ENCODE measurements around the gene MOB4.
"Not testable (repeated sequence)": the region's sequence is repeated elsewhere in the genome, so short reads cannot be mapped to it uniquely, and the experiment has no call there.

Gene MOB4

DNA sequence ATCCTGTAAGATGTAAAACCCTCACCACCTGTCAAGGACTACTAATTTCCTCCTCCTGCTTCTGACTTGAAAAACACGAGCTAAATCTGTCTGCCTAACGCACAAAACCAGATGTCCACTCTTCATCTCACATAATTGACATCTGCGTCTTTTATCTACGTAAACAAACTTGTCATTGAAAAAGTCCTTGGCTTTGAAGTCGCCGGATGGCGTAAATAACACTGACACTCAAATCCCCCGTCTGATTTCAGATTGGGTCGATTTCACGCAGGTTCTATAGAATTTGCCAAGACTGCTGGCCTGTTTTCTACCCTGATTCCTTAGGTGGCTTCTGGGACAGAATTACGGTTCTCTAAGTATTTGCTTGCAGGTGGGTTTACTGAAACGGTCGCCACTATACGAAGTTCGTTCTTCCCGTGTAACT is 539 bp upstream of the MOB4 start:
- peak; percentile 78 for DNase-seq

DNA sequence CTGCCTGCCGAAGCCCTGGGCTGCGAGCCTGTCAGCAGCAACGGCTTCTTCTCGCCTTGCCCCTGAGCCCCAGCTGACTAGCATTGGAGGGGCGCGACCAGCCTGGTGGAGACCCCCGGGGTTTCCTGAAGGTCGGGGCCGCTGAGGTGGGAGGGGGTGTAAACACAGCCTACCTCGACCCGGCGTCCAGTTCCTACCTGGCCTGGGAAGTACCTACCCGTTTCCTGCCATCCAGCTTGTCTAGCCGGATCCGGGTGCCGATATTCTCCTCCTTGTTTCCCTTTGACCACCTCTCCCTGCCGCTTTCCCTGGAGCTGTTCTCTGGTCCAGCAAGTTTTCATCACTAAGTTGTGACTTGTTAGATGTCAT is 511 bp downstream of the MOB4 start:
- peak; percentile 45 for DNase-seq

GRCh38 chr2:197517150-197517549 is 1.3 kb downstream of the MOB4 start:
- no peak for DNase-seq

DNA sequence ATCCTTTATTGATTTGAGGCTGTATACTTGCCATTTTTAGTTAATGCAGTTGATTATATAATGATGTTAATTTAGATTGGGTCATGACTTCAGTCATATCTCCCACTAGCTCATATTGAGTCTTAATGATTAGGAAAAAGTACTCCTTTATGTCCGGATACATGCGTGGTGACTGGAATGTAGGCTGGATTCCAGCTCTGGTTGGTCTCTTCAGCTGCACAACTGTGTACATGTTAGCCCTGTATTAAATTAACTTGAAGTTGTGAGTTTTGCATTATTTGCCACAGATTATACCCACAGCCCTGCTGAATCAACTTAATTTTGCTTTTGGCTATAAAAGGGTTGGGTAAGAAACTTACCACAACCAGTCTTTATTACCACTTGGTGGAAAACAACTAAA is 22.5 kb downstream of the MOB4 start:
- no peak for DNase-seq

GRCh38 chr2:197539734-197540133 is 23.9 kb downstream of the MOB4 start:
- no peak for DNase-seq

DNA sequence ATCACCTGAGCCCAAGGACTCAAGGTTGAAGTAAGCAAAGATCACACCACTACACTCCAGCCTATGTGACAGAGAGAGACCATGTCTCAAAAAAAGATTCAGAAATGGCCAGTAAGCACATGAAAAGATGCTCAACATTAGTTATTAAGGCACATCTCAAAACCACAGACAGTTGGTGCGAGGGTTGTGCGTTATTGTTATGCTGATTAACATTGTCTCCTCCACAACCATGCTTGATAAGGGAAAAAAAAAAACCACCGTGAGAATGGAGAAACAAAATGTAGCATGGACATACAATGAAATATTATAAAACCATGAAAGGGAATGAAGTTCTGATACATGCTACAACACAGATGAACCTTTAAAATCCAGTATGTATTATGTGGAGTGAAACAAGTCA is 27.3 kb downstream of the MOB4 start:
- DNase-seq = no peak

GRCh38 chr2:197547163-197547900 is 31.5 kb downstream of the MOB4 start:
- DNase-seq = no peak

- DNase-seq = no peak
Measured at GRCh38 chr2:197548582-197548981, 32.7 kb downstream of the MOB4 start.

DNA sequence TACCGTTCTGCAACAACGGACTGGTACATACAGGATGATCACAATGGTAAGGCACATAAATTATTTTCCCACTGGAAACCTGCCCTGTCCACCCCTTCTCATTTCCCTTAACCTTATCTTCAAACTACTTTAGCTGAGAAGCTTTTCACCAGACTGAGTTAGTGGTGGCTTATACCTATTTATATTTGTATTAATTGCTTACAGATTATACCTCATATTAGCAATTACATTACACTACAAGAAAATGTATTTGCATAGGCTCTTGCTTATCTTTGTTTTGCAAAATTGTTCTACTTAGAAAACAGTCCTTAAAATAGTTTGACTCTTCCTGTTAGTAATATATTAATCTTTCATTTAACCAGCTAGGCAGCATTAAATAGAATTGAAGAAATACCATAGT is 35.4 kb downstream of the MOB4 start:
- not testable (repeated sequence) for DNase-seq

DNA sequence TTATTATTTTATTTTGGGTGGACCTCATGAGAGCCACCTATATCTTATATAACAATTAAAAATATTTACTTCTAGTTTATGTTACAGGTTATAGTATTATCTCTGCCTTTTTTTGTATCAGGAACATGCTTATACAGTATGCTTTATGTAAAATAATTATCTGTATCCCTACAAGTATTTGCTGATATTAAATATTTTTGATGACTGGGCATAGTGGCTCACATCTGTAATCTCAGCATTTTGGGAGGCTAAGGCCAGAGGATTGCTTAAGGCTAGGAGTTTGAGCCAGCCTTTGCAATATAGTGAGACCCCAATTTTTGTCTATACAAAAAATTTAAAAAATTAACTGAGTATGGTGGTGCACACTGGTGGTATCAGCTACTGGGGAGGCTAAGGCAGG is 39.6 kb downstream of the MOB4 start:
- DNase-seq = no peak

DNA sequence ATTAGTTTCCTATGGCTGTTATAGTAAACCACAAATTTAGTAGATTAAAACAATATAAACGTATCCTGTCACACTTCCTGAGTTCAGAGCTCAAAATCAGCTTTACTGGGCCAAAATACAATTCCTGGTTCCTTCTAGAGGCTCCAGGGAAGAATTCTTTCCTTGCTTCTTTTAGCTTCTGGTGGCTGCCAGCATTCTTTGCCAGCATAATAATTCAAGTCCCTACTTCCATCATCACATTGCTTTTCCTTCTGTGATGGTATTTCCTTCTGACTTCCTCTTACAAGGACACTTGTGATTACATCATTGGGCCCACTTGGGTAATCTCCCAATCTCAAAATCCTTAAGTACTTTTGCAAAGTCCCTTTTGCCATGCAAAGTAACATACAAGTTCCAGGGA is 40.6 kb downstream of the MOB4 start:
- no peak for DNase-seq

DNA sequence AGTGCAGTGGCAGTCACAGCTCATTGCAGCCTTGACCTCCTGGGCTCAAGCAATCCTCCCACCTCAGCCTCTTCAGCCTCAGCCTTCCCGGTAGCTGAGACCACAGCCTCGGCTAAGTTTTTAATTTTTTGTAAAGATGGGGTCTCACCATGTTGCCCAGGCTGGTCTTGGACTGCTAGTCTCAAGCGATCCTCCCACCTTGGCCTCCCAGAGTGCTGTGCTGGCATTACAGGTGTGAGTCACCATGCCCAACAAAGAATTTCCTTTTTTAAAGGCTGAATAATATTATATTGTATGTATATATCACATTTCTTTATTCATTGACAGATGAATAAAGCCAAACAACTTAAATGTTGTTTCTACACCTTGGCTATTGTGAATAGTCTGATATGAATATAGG is 42.5 kb downstream of the MOB4 start:
- no peak for DNase-seq

- no peak for DNase-seq
Measured at GRCh38 chr2:197559681-197560080, 43.8 kb downstream of the MOB4 start.

DNA sequence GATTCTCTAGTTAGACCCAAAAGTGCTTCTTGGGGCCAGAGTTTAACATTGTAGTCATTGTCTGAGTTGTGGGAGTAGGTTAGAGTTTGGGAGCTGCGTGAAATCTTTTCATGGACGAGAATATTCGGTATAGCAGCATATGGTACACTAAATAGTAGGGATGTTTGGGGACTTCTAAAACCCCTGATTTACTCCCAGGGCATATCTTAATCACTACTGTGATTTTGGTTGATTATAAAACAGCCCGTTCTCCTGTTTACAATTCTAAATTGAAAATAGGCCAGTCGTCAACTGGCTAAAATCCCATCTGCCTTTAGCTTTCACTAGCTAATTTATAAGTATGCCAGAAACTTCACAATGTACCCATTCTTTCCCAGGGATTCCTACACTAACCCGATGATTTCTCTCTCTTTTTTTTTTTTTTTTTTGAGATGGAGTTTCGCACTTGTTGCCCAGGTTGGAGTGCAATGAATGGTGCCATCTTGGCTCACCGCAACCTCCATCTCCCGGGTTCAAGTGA is 44.3 kb downstream of the MOB4 start:
- DNase-seq = no peak

GRCh38 chr2:197571627-197572271 is 55.9 kb downstream of the MOB4 start:
- DNase-seq = no peak

DNA sequence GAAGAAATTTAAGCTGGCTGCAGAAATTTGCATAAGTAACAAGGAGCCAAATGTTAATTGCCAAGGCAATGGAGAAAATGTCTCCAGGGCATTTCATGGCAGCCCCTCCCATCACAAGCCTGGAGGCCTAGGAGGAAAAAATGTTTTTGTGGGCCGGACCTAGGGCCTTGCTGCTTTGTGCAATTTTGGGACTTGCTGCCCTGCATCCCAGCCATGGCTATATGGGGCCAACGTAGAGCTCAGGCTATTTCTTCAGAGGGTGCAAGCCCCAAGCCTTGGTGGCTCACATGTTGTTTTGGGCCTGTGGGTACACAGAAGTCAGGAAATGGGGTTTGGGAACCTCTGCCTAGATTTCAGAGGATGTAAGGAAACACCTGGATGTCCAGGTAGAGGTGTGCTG is 57.7 kb downstream of the MOB4 start:
- DNase-seq = no peak

DNA sequence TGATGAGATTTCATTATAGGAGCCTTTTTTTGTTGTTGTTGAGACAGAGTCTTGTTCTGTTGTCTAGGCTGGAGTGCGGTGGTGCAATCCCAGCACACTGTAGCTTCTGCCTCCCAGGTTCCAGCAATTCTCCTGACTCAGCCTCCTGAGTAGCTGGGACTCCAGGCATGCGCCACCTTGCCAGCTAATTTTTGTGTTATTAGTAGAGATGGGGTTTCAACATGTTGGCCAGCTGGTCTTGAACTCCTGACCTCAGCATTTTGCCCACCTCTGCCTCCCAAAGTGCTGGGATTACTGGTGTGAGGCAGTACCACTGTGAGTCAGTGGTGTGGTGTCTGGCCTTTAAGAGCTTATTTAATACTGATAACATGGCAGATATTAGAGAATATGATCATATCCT is 60.1 kb downstream of the MOB4 start:
- DNase-seq = no peak

DNA sequence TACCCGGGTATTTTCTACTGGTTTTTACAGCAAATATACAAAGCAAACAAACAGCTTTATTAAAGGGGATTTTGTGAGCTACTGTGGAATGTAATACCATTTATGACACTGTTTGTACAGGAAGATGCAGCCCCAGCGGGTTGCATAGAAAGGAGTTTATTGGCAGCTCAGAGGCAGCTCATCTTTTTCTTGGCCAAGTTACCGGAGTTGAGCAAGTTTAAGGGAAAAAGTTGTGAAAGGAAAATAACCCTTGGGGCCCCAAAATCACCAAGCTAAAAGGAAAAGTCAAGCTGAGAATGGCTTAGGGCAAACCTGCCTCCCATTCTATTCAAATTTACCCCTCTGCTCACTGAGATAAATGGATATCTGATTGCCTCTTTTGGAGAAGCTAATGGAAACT is 60.8 kb downstream of the MOB4 start:
- no peak for DNase-seq

- DNase-seq = no peak
Measured at GRCh38 chr2:197577446-197577845, 61.6 kb downstream of the MOB4 start.

GRCh38 chr2:197578294-197578693 is 62.4 kb downstream of the MOB4 start:
- not testable (repeated sequence) for DNase-seq

DNA sequence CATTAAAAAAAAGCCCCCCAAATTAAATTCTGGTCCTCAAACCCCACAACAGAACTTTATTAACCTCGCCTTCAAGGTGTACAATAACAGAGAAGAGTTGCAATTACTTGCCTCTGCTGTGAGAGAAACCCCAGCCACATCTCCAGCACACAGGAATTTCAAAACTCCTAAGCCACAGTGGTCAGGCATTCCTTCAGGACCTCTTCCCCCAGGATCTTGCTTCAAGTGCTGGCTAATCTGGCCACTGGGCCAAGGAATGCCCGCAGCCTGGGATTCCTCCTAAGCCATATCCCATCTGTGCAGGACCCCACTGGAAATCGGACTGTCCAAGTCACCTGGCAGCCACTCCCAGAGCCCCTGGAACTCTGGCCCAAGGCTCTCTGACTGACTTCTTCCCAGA is 64.3 kb downstream of the MOB4 start:
- DNase-seq = not testable (repeated sequence)

- not testable (repeated sequence) for DNase-seq
Measured at GRCh38 chr2:197587255-197587654, 71.4 kb downstream of the MOB4 start.

DNA sequence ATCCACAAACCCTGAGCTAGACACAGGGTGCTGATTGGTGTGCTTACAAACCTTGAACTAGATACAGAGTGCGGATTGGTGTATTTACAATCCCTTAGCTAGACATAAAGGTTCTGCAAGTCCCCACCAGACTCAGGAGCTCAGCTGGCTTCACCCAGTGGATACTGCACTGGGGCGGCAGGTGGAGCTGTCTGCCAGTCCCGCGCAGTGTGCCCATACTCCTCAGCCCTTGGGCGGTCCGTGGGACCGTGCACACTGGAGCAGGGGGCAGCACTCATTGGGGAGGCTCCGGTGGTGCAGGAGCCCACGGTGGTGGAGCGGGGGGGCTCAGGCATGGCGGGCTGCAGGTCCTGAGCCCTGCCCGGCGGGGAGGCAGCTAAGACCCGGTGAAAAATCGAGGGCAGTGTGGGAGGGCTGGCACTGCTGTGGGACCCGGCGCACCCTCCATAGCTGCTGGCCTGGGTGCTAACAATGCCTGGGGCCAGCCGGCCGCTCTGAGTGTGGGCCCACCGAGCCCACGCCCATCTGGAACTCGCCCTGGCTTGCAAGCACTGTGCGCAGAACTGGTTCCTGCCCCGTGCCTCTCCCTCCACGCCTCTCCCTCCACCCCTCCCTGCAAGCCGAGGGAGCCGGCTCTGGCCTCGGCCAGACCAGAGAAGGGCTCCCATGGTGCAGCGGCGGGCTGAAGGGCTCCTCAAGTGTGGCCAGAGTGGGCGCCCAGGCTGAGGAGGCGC is 75.6 kb downstream of the MOB4 start:
- DNase-seq = no peak

DNA sequence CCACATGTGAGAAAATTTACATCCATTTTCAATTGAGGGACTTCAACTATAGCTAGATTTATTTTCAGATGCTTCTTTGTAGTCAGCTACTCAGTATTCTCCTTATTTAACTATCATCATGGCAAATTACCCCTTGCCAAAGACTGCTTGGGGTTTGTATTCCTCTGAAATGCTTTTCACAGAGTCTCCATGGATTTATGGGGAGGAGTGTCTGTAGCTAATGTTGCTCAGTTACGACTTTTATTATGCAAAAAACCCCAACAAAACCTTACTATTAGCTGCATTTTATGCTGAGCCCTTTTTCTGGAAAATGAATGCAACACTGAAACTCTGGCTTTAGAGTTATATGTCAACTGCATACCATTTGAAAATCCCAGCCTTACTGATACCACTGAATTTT is 80.9 kb downstream of the MOB4 start:
- DNase-seq = no peak
